Activated CD8-positive, alpha-beta memory T cell treated with anti-CD3 and anti-CD28 coated beads for 48 hours (primary cell): Measurements from ENCODE around the gene UFSP2.
"Not testable (repeated sequence)": the region's sequence is repeated elsewhere in the genome, so short reads cannot be mapped to it uniquely, and the experiment has no call there.

Experiments used
- DNase-seq, 3 experiments: peaks; one replicate each; pipeline ENCODE4 v3.0.0-alpha.2; 2020; ENCODE audit warnings: low read depth in 2 of 3, low spot score in 2 of 3

Gene UFSP2

GRCh38 chr4:185384061-185384460, 41.7 kb downstream of the UFSP2 start:
- no peak for DNase-seq

- no peak for DNase-seq
These were observed 42.3 kb downstream of the UFSP2 start for GRCh38 chr4:185383451-185383850.

GRCh38 chr4:185382754-185383153, 43.0 kb downstream of the UFSP2 start:
- DNase-seq: no peak

GRCh38 chr4:185381288-185382196, 44.2 kb downstream of the UFSP2 start:
- DNase-seq: no peak

GRCh38 chr4:185380320-185380719, 45.4 kb downstream of the UFSP2 start:
- no peak for DNase-seq

- no peak for DNase-seq
These were observed 46.2 kb downstream of the UFSP2 start for GRCh38 chr4:185379326-185380295.

GRCh38 chr4:185378264-185378663, 47.5 kb downstream of the UFSP2 start:
- no peak for DNase-seq

GRCh38 chr4:185374573-185374972, 51.2 kb downstream of the UFSP2 start:
- no peak for DNase-seq

- no peak for DNase-seq
These were observed 51.7 kb downstream of the UFSP2 start for GRCh38 chr4:185374027-185374426.

- no peak for DNase-seq
These were observed 54.1 kb downstream of the UFSP2 start for GRCh38 chr4:185371702-185372101.

- no peak for DNase-seq
These were observed 55.4 kb downstream of the UFSP2 start for GRCh38 chr4:185370268-185370949.

- no peak for DNase-seq
These were observed 56.0 kb downstream of the UFSP2 start for GRCh38 chr4:185369731-185370130.

- no peak for DNase-seq
These were observed 60.9 kb downstream of the UFSP2 start for GRCh38 chr4:185364886-185365285.

- DNase-seq: no peak
These were observed 62.5 kb downstream of the UFSP2 start for GRCh38 chr4:185363251-185363650.

- DNase-seq: not testable (repeated sequence)
These were observed 63.2 kb downstream of the UFSP2 start for GRCh38 chr4:185362570-185362969.

- no peak for DNase-seq
These were observed 63.9 kb downstream of the UFSP2 start for GRCh38 chr4:185361872-185362271.

GRCh38 chr4:185359767-185360446, 65.9 kb downstream of the UFSP2 start:
- DNase-seq: no peak

GRCh38 chr4:185358959-185359358, 66.8 kb downstream of the UFSP2 start:
- no peak for DNase-seq

GRCh38 chr4:185358514-185358913, 67.2 kb downstream of the UFSP2 start:
- DNase-seq: no peak

GRCh38 chr4:185357733-185358440, 67.9 kb downstream of the UFSP2 start:
- DNase-seq: no peak
